ENCODE measurements around the gene OR1M1. TPM values are rescaled to one million over a fixed set of nuclear protein-coding genes. Genes with fewer than 3 reads are reported as not detected.

The OR1M1 gene
- total and polyA plus RNA-seq, 9 donors: 0.04 to 0.07 TPM; not detected in 7

DNA sequence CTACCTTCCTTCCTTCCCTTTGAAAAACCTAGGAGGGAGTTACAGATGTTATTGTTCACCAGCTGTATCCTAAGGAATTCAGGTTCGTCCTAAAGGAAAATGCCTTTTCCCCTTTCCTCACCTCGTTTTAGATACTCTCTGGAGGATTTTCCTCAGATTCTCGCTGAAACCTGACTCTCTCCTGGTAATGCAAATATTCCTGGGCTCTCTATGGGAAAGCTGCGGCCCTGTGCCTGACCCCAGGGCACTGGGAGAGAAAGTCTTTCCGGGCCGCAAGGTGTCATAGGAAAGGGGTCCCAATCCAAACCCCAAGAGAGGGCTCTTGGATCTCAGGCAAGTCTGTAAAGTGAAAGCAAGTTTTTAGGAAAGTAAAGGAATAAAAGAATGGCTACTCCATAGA is 13.1 kb upstream of the OR1M1 start:
- 19% methylated on average over 5 of the region's 6 CpGs for WGBS (ENCODE audit: insufficient coverage)
- DNase-seq: no peak
- Histone ChIP-seq H3K27ac (ENCODE audit: low read length) (no peak overlapping the region), H3K4me3 (ENCODE audit: low read length) (no peak overlapping the region), H3K36me3 (ENCODE audit: control insufficient read depth, insufficient read depth, low read length) (no peaks in the 10 kb centered on the region), H3K4me1 (ENCODE audit: control insufficient read depth, insufficient read depth, low read length) (peaks cover 18% of the 10 kb centered on the region), H3K9me3 (replicated peaks; ENCODE audit: control insufficient read depth, low read depth, low read length) (no peaks in the 10 kb centered on the region), H3K27me3 (ENCODE audit: control insufficient read depth, insufficient read depth, low read length) (no peaks in the 10 kb centered on the region)

- Histone ChIP-seq H3K27me3 (ENCODE audit: control insufficient read depth, insufficient read depth, low read length) (no peaks in the 10 kb centered on the region), H3K27ac (ENCODE audit: low read length) (peak overlapping the region; percentile 67), H3K9me3 (replicated peaks; ENCODE audit: control insufficient read depth, low read depth, low read length) (no peaks in the 10 kb centered on the region), H3K4me1 (ENCODE audit: control insufficient read depth, insufficient read depth, low read length) (peaks cover 15% of the 10 kb centered on the region), H3K36me3 (ENCODE audit: control insufficient read depth, insufficient read depth, low read length) (no peaks in the 10 kb centered on the region), H3K4me3 (ENCODE audit: low read length) (no peak overlapping the region)
- WGBS (ENCODE audit: insufficient coverage): 18% methylated on average over 15 of the region's 16 CpGs
- DNase-seq: peak; percentile 92
These were observed 11.6 kb upstream of the OR1M1 start for GRCh38 chr19:9075064-9075949.

DNA sequence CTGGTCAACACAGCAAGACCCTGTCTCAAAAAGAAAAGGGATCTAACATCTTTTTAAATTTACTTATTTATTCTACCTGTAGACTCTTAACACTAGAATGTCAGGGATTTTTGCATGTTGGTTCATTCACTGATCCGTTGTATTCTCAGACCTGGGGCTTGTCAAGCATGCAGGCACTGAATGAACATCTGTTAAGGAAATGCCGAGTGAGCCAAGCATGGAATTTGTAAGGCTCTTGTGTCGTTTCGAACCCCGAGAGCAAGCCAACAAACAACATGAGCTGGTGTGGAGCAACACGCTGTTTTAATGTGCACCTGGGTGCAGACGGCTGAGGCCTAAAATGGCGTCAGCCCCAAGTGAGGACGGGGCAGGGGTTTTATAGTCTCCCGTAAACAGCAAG is 10.0 kb upstream of the OR1M1 start:
- DNase-seq: peak; percentile 60
- H3K27ac ChIP-seq (ENCODE audit: low read length): no peak overlapping the region

GRCh38 chr19:9078651-9079050 is 8.2 kb upstream of the OR1M1 start:
- H3K36me3 ChIP-seq (ENCODE audit: control insufficient read depth, insufficient read depth, low read length): no peaks in the 10 kb centered on the region
- WGBS (ENCODE audit: insufficient coverage): 80% methylated on average over 1 of the region's 4 CpGs
- no peak overlapping the region for H3K27ac ChIP-seq (ENCODE audit: low read length)
- peaks cover 15% of the 10 kb centered on the region for H3K4me1 ChIP-seq (ENCODE audit: control insufficient read depth, insufficient read depth, low read length)
- H3K9me3 ChIP-seq (replicated peaks; ENCODE audit: control insufficient read depth, low read depth, low read length): no peaks in the 10 kb centered on the region
- no peaks in the 10 kb centered on the region for H3K27me3 ChIP-seq (ENCODE audit: control insufficient read depth, insufficient read depth, low read length)
- no peak overlapping the region for H3K4me3 ChIP-seq (ENCODE audit: low read length)
- no peak for DNase-seq

More for the DNA sequence above, 10.0 kb upstream of the OR1M1 start:
- Histone ChIP-seq H3K36me3 (ENCODE audit: control insufficient read depth, insufficient read depth, low read length) (no peaks in the 10 kb centered on the region), H3K9me3 (replicated peaks; ENCODE audit: control insufficient read depth, low read depth, low read length) (no peaks in the 10 kb centered on the region), H3K4me1 (ENCODE audit: control insufficient read depth, insufficient read depth, low read length) (peaks cover 15% of the 10 kb centered on the region), H3K4me3 (ENCODE audit: low read length) (no peak overlapping the region), H3K27me3 (ENCODE audit: control insufficient read depth, insufficient read depth, low read length) (no peaks in the 10 kb centered on the region)
- WGBS (ENCODE audit: insufficient coverage): 32% methylated on average over 10 of the region's 10 CpGs

DNA sequence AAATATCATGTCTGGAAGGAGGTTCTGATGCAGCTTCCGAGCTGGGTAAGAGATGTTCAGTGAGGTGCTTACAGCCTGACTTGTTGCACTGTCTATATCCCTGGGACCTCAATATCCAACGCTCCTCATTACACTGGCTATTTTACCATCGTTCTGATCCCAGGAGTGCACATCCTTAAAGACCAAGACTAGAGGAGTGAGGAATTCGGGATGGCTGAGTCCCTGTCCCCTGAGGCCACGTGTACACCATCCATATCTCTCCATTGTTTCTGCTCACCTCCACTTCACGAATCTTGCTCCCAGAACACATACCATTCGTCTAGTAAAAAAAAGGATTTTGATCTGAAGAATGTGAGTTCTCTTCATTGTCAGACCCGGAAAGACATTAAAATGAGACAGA is 20.5 kb downstream of the OR1M1 start, which contains the start of gene OR7G2:
Gene OR7G2 (minus strand): TSS at position 101 of the 400 bp plus-strand sequence. CDS start 4,232 bp downstream, outside the sequence.
- Histone ChIP-seq H3K27me3 (ENCODE audit: control insufficient read depth, insufficient read depth, low read length) (no peaks in the 10 kb centered on the region), H3K27ac (ENCODE audit: low read length) (no peak within 1 kb of the TSS), H3K4me1 (ENCODE audit: control insufficient read depth, insufficient read depth, low read length) (no peaks in the 10 kb centered on the region), H3K9me3 (replicated peaks; ENCODE audit: control insufficient read depth, low read depth, low read length) (no peaks in the 10 kb centered on the region), H3K36me3 (ENCODE audit: control insufficient read depth, insufficient read depth, low read length) (no peaks in the 10 kb centered on the region), H3K4me3 (ENCODE audit: low read length) (no peak within 1 kb of the TSS)
- 90% methylated on average over 2 of the region's 8 CpGs for WGBS (ENCODE audit: insufficient coverage)
- DNase-seq: no peak

- H3K27ac ChIP-seq (ENCODE audit: low read length): no peak overlapping the region
- no peaks in the 10 kb centered on the region for H3K4me1 ChIP-seq (ENCODE audit: control insufficient read depth, insufficient read depth, low read length)
- H3K4me3 ChIP-seq (ENCODE audit: low read length): no peak overlapping the region
- no peaks in the 10 kb centered on the region for H3K9me3 ChIP-seq (replicated peaks; ENCODE audit: control insufficient read depth, low read depth, low read length)
- no peaks in the 10 kb centered on the region for H3K36me3 ChIP-seq (ENCODE audit: control insufficient read depth, insufficient read depth, low read length)
- H3K27me3 ChIP-seq (ENCODE audit: control insufficient read depth, insufficient read depth, low read length): no peaks in the 10 kb centered on the region
- no peak for DNase-seq
- no CpG with 5 or more reads among the region's 2 CpGs for WGBS (ENCODE audit: insufficient coverage)
These were observed 23.1 kb downstream of the OR1M1 start for GRCh38 chr19:9109959-9110358.

DNA sequence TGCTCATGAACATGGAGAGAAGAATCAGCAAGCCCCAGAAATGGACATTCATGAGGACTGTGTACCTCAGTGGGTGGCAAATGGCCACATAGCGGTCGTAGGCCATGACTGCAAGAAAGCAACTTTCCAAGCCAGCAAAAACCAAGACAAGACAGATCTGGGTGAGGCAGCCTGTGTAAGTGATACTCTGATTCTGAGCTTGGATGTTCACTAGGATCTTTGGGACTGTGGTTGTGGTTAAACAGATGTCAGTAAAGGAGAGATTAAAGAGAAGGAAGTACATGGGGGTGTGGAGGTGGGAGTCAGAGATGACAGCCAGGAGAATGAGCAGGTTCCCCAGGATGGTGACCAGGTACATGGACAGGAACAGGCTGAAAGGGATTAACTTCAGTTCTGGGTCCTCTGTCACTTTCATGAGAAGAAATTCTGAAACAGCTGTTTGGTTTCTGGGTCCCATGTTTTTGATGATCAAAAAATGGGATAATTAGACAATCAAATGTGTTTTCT is 28.5 kb downstream of the OR1M1 start, which contains the start of gene OR7G1:
Gene OR7G1 (minus strand): TSS at position 457 of the 507 bp plus-strand sequence. CDS start 0 bp downstream, at position 457.
- DNase-seq: no peak
- 80% methylated on average over 1 of the region's 2 CpGs for WGBS (ENCODE audit: insufficient coverage)
- H3K9me3 ChIP-seq (replicated peaks; ENCODE audit: control insufficient read depth, low read depth, low read length): no peaks in the 10 kb centered on the region
- no peaks in the 10 kb centered on the region for H3K27me3 ChIP-seq (ENCODE audit: control insufficient read depth, insufficient read depth, low read length)
- no peak within 1 kb of the TSS for H3K27ac ChIP-seq (ENCODE audit: low read length)
- H3K4me3 ChIP-seq (ENCODE audit: low read length): no peak within 1 kb of the TSS
- no peaks in the 10 kb centered on the region for H3K4me1 ChIP-seq (ENCODE audit: control insufficient read depth, insufficient read depth, low read length)
- H3K36me3 ChIP-seq (ENCODE audit: control insufficient read depth, insufficient read depth, low read length): no peaks in the 10 kb centered on the region

DNA sequence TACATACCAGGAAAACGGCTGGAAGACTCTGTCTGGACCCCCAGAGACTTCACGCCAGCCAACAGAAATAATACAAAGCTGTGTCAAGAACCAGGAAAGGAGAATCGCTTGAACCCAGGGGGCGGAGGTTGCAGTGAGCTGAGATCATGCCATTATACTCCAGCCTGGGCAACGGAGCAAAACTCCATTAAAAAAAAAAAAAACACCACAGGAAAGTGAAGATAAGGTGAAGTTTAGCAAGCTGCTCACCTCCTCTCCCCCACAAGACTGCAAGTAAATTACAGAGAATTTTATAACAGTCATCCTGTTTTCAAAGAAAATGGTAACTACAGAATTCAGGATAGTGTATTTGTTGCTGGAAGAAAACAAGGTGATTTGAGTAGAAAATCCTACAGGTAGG is 29.7 kb downstream of the OR1M1 start:
- no peak for DNase-seq
- Histone ChIP-seq H3K27ac (ENCODE audit: low read length) (no peak overlapping the region), H3K9me3 (replicated peaks; ENCODE audit: control insufficient read depth, low read depth, low read length) (peaks cover 2% of the 10 kb centered on the region), H3K4me3 (ENCODE audit: low read length) (no peak overlapping the region), H3K36me3 (ENCODE audit: control insufficient read depth, insufficient read depth, low read length) (no peaks in the 10 kb centered on the region), H3K4me1 (ENCODE audit: control insufficient read depth, insufficient read depth, low read length) (no peaks in the 10 kb centered on the region), H3K27me3 (ENCODE audit: control insufficient read depth, insufficient read depth, low read length) (no peaks in the 10 kb centered on the region)
- WGBS (ENCODE audit: insufficient coverage): 73% methylated on average over 3 of the region's 5 CpGs

GRCh38 chr19:9126900-9127405 is 40.1 kb downstream of the OR1M1 start, which contains the start of gene OR7G3:
OR7G3 (minus strand) TSS chr19:9126950; CDS start chr19:9126950, 0 bp downstream.
- DNase-seq: no peak
- WGBS (ENCODE audit: insufficient coverage): 83% methylated on average over 1 of the region's 1 CpG
- H3K27ac ChIP-seq (ENCODE audit: low read length): no peak within 1 kb of the TSS

DNA sequence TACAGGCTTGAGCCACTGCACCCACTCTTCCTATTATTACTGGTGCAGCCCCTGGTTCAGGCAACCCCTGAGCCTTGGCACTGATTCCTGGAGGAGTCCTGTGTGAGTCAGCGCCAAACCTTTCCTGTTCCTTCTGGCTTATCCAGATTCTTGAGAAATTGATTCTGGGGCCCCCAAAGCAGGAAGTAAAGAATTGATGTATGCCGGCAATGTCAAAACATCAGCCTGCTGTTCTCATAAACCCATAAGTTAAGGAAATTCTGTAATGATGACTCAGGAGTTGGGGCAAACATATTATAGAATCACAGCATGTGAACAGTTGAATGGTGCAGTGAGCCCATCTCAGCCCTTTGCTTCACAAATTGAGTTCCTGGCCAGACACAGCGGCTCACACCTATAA is 41.3 kb downstream of the OR1M1 start:
- Histone ChIP-seq H3K36me3 (ENCODE audit: control insufficient read depth, insufficient read depth, low read length) (no peaks in the 10 kb centered on the region), H3K27ac (ENCODE audit: low read length) (no peak overlapping the region), H3K4me1 (ENCODE audit: control insufficient read depth, insufficient read depth, low read length) (no peaks in the 10 kb centered on the region), H3K27me3 (ENCODE audit: control insufficient read depth, insufficient read depth, low read length) (no peaks in the 10 kb centered on the region), H3K4me3 (ENCODE audit: low read length) (no peak overlapping the region), H3K9me3 (replicated peaks; ENCODE audit: control insufficient read depth, low read depth, low read length) (no peaks in the 10 kb centered on the region)
- WGBS (ENCODE audit: insufficient coverage): 60% methylated on average over 1 of the region's 3 CpGs
- no peak for DNase-seq

More at GRCh38 chr19:9126900-9127405, 40.1 kb downstream of the OR1M1 start, which contains the start of gene OR7G3:
- Histone ChIP-seq H3K4me3 (ENCODE audit: low read length) (no peak within 1 kb of the TSS), H3K9me3 (replicated peaks; ENCODE audit: control insufficient read depth, low read depth, low read length) (no peaks in the 10 kb centered on the region), H3K36me3 (ENCODE audit: control insufficient read depth, insufficient read depth, low read length) (no peaks in the 10 kb centered on the region), H3K27me3 (ENCODE audit: control insufficient read depth, insufficient read depth, low read length) (no peaks in the 10 kb centered on the region), H3K4me1 (ENCODE audit: control insufficient read depth, insufficient read depth, low read length) (no peaks in the 10 kb centered on the region)
